ENCODE results near the gene BIVM.

Gene BIVM

DNA sequence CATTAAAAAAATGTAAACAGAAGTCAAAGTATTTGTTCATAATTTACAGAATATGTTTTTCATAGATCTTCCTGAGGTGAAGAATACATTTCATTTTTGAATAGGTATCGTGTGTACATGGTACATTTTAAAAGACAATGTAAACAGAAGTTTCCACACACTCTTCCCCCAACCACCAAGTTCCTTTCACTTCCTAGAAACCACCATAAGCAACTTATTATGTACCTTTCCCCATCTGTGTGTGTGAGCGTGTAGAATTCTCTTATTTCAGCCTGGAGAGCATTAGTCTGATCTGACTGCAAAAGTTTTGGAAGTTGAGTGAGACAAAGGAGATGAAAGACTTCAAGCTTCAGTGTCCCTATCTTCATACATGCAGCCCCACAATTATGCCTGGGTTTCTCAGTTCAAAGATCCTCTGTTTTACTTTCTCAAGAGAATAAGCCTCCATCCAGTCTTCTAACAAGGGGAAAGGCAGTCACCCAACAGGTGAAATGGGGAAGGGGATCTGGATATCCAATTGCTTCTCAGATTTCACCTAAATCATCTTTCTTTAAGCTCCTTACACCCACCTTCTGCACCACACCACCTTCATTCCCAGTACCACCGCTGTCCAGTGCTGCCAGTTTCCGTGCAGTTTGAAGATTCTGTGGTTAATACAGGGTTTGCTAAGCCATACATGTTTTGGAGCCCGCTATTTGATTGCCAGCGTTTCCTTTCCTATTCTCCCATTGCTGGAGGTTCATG lies 27.4 kb upstream of the BIVM start:
- Histone ChIP-seq H3K9me2 (replicated peaks; ENCODE audit: low read depth, low read length) (no peaks in the 10 kb centered on the region), H4K20me1 (ENCODE audit: insufficient read depth, low read length, poor library complexity, severe bottlenecking) (no peaks in the 10 kb centered on the region), H3K79me2 (ENCODE audit: insufficient read depth, low read length) (peaks cover 36% of the 10 kb centered on the region), H3K4me3 (ENCODE audit: low read length, poor library complexity, severe bottlenecking) (peak overlapping the region; percentile 98), H3K4me1 (ENCODE audit: insufficient read depth, low read length, poor library complexity, severe bottlenecking) (peaks cover 27% of the 10 kb centered on the region), H3K36me3 (ENCODE audit: insufficient read depth, low read length) (no peaks in the 10 kb centered on the region), H2AFZ (ENCODE audit: low read length) (no peak overlapping the region), H3K9me3 (ENCODE audit: insufficient read depth, low read depth, low read length) (no peaks in the 10 kb centered on the region), H3K9ac (ENCODE audit: low read depth, low read length, poor library complexity, severe bottlenecking) (peak overlapping the region; percentile 34), H3K4me2 (ENCODE audit: low read depth, low read length, poor library complexity, severe bottlenecking) (peak overlapping the region; percentile 89), H3F3A (ENCODE audit: low read depth) (peaks cover 7% of the 10 kb centered on the region), H3K27me3 (ENCODE audit: insufficient read depth, low read length, poor library complexity, severe bottlenecking) (no peaks in the 10 kb centered on the region)
- no peak for TF ChIP-seq EZH2phosphoT487 (IDR thresholded peaks at IDR 0.05; ENCODE audit: borderline replicate concordance)
- TF ChIP-seq, protein P1, sequence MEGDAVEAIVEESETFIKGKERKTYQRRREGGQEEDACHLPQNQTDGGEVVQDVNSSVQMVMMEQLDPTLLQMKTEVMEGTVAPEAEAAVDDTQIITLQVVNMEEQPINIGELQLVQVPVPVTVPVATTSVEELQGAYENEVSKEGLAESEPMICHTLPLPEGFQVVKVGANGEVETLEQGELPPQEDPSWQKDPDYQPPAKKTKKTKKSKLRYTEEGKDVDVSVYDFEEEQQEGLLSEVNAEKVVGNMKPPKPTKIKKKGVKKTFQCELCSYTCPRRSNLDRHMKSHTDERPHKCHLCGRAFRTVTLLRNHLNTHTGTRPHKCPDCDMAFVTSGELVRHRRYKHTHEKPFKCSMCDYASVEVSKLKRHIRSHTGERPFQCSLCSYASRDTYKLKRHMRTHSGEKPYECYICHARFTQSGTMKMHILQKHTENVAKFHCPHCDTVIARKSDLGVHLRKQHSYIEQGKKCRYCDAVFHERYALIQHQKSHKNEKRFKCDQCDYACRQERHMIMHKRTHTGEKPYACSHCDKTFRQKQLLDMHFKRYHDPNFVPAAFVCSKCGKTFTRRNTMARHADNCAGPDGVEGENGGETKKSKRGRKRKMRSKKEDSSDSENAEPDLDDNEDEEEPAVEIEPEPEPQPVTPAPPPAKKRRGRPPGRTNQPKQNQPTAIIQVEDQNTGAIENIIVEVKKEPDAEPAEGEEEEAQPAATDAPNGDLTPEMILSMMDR (conservative IDR thresholded peaks at IDR 0.05; ENCODE audit: low read length): no peak

DNA sequence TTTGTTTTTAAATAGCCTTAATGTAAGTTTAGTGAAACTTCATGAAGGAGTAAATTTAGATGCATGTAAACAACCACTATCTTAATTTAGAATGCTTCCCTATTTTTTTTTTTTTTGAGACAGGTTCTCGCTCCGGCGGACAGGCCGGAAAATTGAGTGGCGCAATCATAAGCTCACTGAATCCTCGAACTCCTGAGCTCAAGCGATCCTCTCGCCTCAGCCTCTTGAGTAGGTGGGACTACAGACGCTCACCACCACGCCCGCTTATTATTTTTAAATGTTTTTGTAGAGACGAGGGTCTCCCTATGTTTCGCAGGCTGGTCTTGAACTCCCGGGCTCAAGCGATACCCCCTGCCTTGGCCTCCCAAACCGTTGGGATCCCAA lies 26.9 kb upstream of the BIVM start:
- H3K27me3 ChIP-seq (ENCODE audit: insufficient read depth, low read length, poor library complexity, severe bottlenecking): no peaks in the 10 kb centered on the region
- no peak for TF ChIP-seq EZH2phosphoT487 (IDR thresholded peaks at IDR 0.05; ENCODE audit: borderline replicate concordance)
- TF ChIP-seq, protein P1 (conservative IDR thresholded peaks at IDR 0.05; ENCODE audit: low read length): no peak
- H3K36me3 ChIP-seq (ENCODE audit: insufficient read depth, low read length): no peaks in the 10 kb centered on the region
- peak overlapping the region; percentile 89 for H3K4me2 ChIP-seq (ENCODE audit: low read depth, low read length, poor library complexity, severe bottlenecking)
- peaks cover 27% of the 10 kb centered on the region for H3K4me1 ChIP-seq (ENCODE audit: insufficient read depth, low read length, poor library complexity, severe bottlenecking)
- peaks cover 36% of the 10 kb centered on the region for H3K79me2 ChIP-seq (ENCODE audit: insufficient read depth, low read length)
- H3K9ac ChIP-seq (ENCODE audit: low read depth, low read length, poor library complexity, severe bottlenecking): peak overlapping the region; percentile 94
- no peaks in the 10 kb centered on the region for H3K9me2 ChIP-seq (replicated peaks; ENCODE audit: low read depth, low read length)
- peak overlapping the region; percentile 98 for H3K4me3 ChIP-seq (ENCODE audit: low read length, poor library complexity, severe bottlenecking)
- no peaks in the 10 kb centered on the region for H4K20me1 ChIP-seq (ENCODE audit: insufficient read depth, low read length, poor library complexity, severe bottlenecking)
- H3F3A ChIP-seq (ENCODE audit: low read depth): peaks cover 7% of the 10 kb centered on the region
- no peak overlapping the region for H2AFZ ChIP-seq (ENCODE audit: low read length)
- H3K9me3 ChIP-seq (ENCODE audit: insufficient read depth, low read depth, low read length): no peaks in the 10 kb centered on the region

DNA sequence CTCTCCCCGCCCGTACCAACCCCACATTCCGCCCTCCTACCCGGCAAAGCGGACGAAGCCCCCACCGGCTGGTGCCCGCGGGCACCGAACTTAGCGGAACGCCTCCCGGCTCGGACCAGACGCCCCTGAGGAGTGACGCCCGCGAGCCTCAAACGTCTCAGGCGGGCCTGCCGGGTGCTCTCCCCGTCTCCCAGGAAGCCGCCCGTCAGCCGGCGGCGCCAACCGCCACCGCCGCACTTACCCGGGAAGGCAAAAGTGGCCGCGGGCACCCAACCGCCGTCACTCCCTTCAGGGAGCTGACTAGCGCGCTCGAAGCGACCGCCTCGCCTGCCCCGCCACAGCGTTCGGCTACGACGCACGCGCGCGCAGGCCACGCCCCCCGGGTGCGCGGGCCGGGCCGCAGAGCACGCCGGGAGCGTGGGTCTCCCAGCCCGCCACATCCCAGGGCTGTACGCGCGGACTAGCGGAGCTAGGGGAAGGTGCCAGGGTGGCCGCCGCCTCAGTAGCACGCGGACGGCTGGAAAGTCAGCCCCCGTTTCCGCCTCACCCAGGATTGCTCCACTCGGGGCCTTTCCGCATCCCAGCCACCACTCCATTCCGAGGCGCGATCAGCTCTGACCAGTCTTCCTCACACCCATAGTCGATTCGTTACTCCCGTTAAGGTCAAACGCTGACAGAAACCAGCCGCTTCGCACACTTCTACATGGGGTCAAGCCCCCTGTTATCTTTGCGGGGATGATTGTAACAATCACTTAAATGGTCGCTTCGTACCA lies 25.3 kb upstream of the BIVM start, which contains the start of gene TEX30:
Gene TEX30, minus strand, starts transcription at position 346 of the 773 bp plus-strand sequence. CDS start 3,760 bp downstream, outside the sequence.
- H3K4me2 ChIP-seq (ENCODE audit: low read depth, low read length, poor library complexity, severe bottlenecking): peak within 1 kb of the TSS; percentile 89
- no peaks in the 10 kb centered on the region for H3K36me3 ChIP-seq (ENCODE audit: insufficient read depth, low read length)
- TF ChIP-seq, protein P1 (conservative IDR thresholded peaks at IDR 0.05; ENCODE audit: low read length): no peak
- no peak for TF ChIP-seq EZH2phosphoT487 (IDR thresholded peaks at IDR 0.05; ENCODE audit: borderline replicate concordance)

More for the DNA sequence above, 25.3 kb upstream of the BIVM start, which contains the start of gene TEX30:
- Histone ChIP-seq H3F3A (ENCODE audit: low read depth) (peaks cover 7% of the 10 kb centered on the region), H3K4me3 (ENCODE audit: low read length, poor library complexity, severe bottlenecking) (peak within 1 kb of the TSS; percentile 98), H3K4me1 (ENCODE audit: insufficient read depth, low read length, poor library complexity, severe bottlenecking) (peaks cover 31% of the 10 kb centered on the region), H3K27me3 (ENCODE audit: insufficient read depth, low read length, poor library complexity, severe bottlenecking) (no peaks in the 10 kb centered on the region), H3K9ac (ENCODE audit: low read depth, low read length, poor library complexity, severe bottlenecking) (peak within 1 kb of the TSS; percentile 94), H3K9me3 (ENCODE audit: insufficient read depth, low read depth, low read length) (no peaks in the 10 kb centered on the region; the same call in 1 of the 2 replicates), H2AFZ (ENCODE audit: low read length) (peak within 1 kb of the TSS; percentile 95), H4K20me1 (ENCODE audit: insufficient read depth, low read length, poor library complexity, severe bottlenecking) (no peaks in the 10 kb centered on the region), H3K79me2 (ENCODE audit: insufficient read depth, low read length) (peaks cover 36% of the 10 kb centered on the region), H3K9me2 (replicated peaks; ENCODE audit: low read depth, low read length) (no peaks in the 10 kb centered on the region)

All from Loucy (cell line).